Sigmoid colon (tissue), 7 donors: Measurements from ENCODE around the gene CAMTA1. TPM values are rescaled to one million over a fixed set of nuclear protein-coding genes. Genes with fewer than 3 reads are reported as not detected.

ENCODE experiments used
- DNase-seq: peaks from one replicate; pipeline ENCODE4 v3.0.0-alpha.2; 2019
- H3K27ac ChIP-seq, 4 donors: fragments of 200-600 bp; sonication (generic); one replicate each; pipeline ENCODE4 v1.5.1; 2016 to 2019; ENCODE audit warnings: mild to moderate bottlenecking in 1 of 4
- H3K27me3 ChIP-seq, 3 donors: fragments of 200-600 bp; sonication (generic); one replicate each; pipeline ENCODE4 v1.5.1; 2019; ENCODE audit warnings: mild to moderate bottlenecking in 1 of 3
- H3K36me3 ChIP-seq, 4 donors: fragments of 200-600 bp; sonication (generic); one replicate each; pipeline ENCODE4 v1.5.1; 2016 to 2019
- H3K4me1 ChIP-seq, 4 donors: fragments of 200-600 bp; sonication (generic); one replicate each; pipeline ENCODE4 v1.5.1; 2017 to 2019
- H3K4me3 ChIP-seq, 4 donors: fragments of 200-600 bp; sonication (generic); one replicate each; pipeline ENCODE4 v1.5.1; 2017 to 2019; ENCODE audit warnings: mild to moderate bottlenecking in 2 of 4, moderate library complexity in 1 of 4
- H3K9me3 ChIP-seq, 4 donors: fragments of 200-600 bp in 3 of 4; sonication (generic) in 3 of 4; one replicate each; pipeline versions ENCODE4 v1.5.1 to v1.6.1; 2013 to 2019
- CTCF ChIP-seq, 4 experiments: fragments of 450-650 bp in 3 of 4; fragments of 200-600 bp in 1 of 4; IDR thresholded peaks; one replicate each; pipeline ENCODE4 v1.5.1; 2016 to 2019; ENCODE audit warnings: antibody characterized with exemption in 4 of 4, mild to moderate bottlenecking in 3 of 4, moderate library complexity in 2 of 4
- EP300 ChIP-seq, 4 donors: sonication (generic); formaldehyde crosslinking; IDR thresholded peaks; one replicate each; pipeline ENCODE4 v1.6.1; 2017; ENCODE audit warnings: antibody characterized with exemption in 4 of 4
- POLR2A ChIP-seq, 2 donors: fragments of 450-650 bp; IDR thresholded peaks; one replicate each; pipeline ENCODE4 v1.6.1; 2016; ENCODE audit warnings: antibody characterized with exemption in 2 of 2, mild to moderate bottlenecking in 2 of 2, moderate library complexity in 2 of 2
- POLR2AphosphoS5 ChIP-seq, 4 donors: sonication (generic); formaldehyde crosslinking; IDR thresholded peaks; one replicate each; pipeline ENCODE4 v1.6.1; 2017; ENCODE audit warnings: antibody characterized with exemption in 4 of 4
- WGBS, 2 donors: extraction: QIAGEN DNeasy Blood & Tissue Kit; methylation state at CpG; one replicate each; pipeline ENCODE4 v1.1.7; 2013; 5-methylcytosine and 5-hydroxymethylcytosine counted together
- intact Hi-C: fragments of 100-400 bp; cut with DNase I; formaldehyde crosslinking; loops from one replicate; pipeline ENCODE4 v1.15.1; 2023
- polyA plus RNA-seq, 3 donors: library from polyadenylated mRNA; stranded (reverse); fragments of 200-250 nt; gene quantifications; one replicate each; pipeline ENCODE4 v1.2.3, GENCODE V29; 2013
- total RNA-seq, 4 donors: library from RNA; depleted of rRNA; stranded (reverse); fragments of >200 nt; gene quantifications; one replicate each; pipeline ENCODE4 v1.1.0, GENCODE V29; 2016
- donor health status: healthy with polysubstance abuse.
- donor health status: Bipolar disorder and iron deficiency.
- donor health status: healthy.

The CAMTA1 gene
- total and polyA plus RNA-seq, 7 donors = 97.9 to 196 (median 177) TPM

GRCh38 chr1:7208647-7209180 is 423.5 kb downstream of the CAMTA1 start:
- Histone ChIP-seq H3K4me1 (no peaks in the 10 kb centered on the region), H3K36me3 (no peaks in the 10 kb centered on the region), H3K4me3 (no peak overlapping the region), H3K27me3 (peaks cover 0 to 3% (median 0%) of the 10 kb centered on the region in 3 donors), H3K9me3 (no peaks in the 10 kb centered on the region), H3K27ac (no peak overlapping the region)
- DNase-seq = no peak
- TF ChIP-seq POLR2A (IDR thresholded peaks at IDR 0.05) (no peak), CTCF (IDR thresholded peaks at IDR 0.05) (no peak), EP300 (IDR thresholded peaks at IDR 0.05) (no peak), POLR2AphosphoS5 (IDR thresholded peaks at IDR 0.05) (no peak)
- WGBS, 2 donors = 80 to 85% methylated on average over 7 of the region's 7 CpGs
- intact Hi-C loops = no loop called here

- peaks cover 0 to 3% (median 0%) of the 10 kb centered on the region in 3 donors for H3K27me3 ChIP-seq
- intact Hi-C loops = no loop called here
- H3K4me1 ChIP-seq = no peaks in the 10 kb centered on the region
- H3K9me3 ChIP-seq = no peaks in the 10 kb centered on the region
- no peak overlapping the region for H3K4me3 ChIP-seq
- no peak overlapping the region for H3K27ac ChIP-seq
- 52 to 57% methylated on average over 3 of the region's 3 CpGs for WGBS, 2 donors
- H3K36me3 ChIP-seq = no peaks in the 10 kb centered on the region
- no peak for DNase-seq
- TF ChIP-seq POLR2AphosphoS5 (IDR thresholded peaks at IDR 0.05) (peak in 1 of 4 donors; percentile 45), EP300 (IDR thresholded peaks at IDR 0.05) (no peak)
Observed at GRCh38 chr1:7209336-7209735, 424.1 kb downstream of the CAMTA1 start.

GRCh38 chr1:7218210-7218832 is 433.1 kb downstream of the CAMTA1 start:
- peaks cover 0 to 13% (median 8%) of the 10 kb centered on the region in 4 donors for H3K4me1 ChIP-seq
- H3K9me3 ChIP-seq = peaks cover 0 to 3% (median 0%) of the 10 kb centered on the region in 4 donors
- DNase-seq = no peak
- H3K27me3 ChIP-seq = no peaks in the 10 kb centered on the region
- no peak overlapping the region for H3K27ac ChIP-seq
- intact Hi-C loops = loop anchor here (2.0 to 5.0 kb wide), 2 partner anchors 421 to 498 kb away; no protein-coding TSS in a partner anchor
- WGBS, 2 donors = 20 to 23% methylated on average over 9 of the region's 9 CpGs
- TF ChIP-seq CTCF (IDR thresholded peaks at IDR 0.05) (peak in 3 of 4 experiments; percentile 57 to 73 (median 70)), POLR2A (IDR thresholded peaks at IDR 0.05) (no peak)
- H3K4me3 ChIP-seq = no peak overlapping the region
- no peaks in the 10 kb centered on the region for H3K36me3 ChIP-seq

- Histone ChIP-seq H3K27me3 (no peaks in the 10 kb centered on the region), H3K9me3 (peaks cover 0 to 3% (median 0%) of the 10 kb centered on the region in 4 donors), H3K4me1 (peaks cover 0 to 13% (median 8%) of the 10 kb centered on the region in 4 donors), H3K4me3 (no peak overlapping the region), H3K36me3 (no peaks in the 10 kb centered on the region), H3K27ac (no peak overlapping the region)
- DNase-seq = no peak
- no peak for TF ChIP-seq POLR2A (IDR thresholded peaks at IDR 0.05)
- no peak for TF ChIP-seq EP300 (IDR thresholded peaks at IDR 0.05)
- no peak for TF ChIP-seq CTCF (IDR thresholded peaks at IDR 0.05)
- TF ChIP-seq POLR2AphosphoS5 (IDR thresholded peaks at IDR 0.05) = no peak
- intact Hi-C loops = loop anchor here (2.0 to 5.0 kb wide), 2 partner anchors 422 to 498 kb away; no protein-coding TSS in a partner anchor
- 66 to 78% methylated on average over 10 of the region's 10 CpGs for WGBS, 2 donors
Observed at GRCh38 chr1:7219031-7219430, 433.8 kb downstream of the CAMTA1 start.

- H3K4me1 ChIP-seq = peaks cover 0 to 13% (median 8%) of the 10 kb centered on the region in 4 donors
- TF ChIP-seq EP300 (IDR thresholded peaks at IDR 0.05) = peak in 1 of 4 donors; percentile 33
- TF ChIP-seq POLR2AphosphoS5 (IDR thresholded peaks at IDR 0.05) = peak in 3 of 4 donors; percentile 35 to 65 (median 62)
- TF ChIP-seq CTCF (IDR thresholded peaks at IDR 0.05) = no peak
- no peak for TF ChIP-seq POLR2A (IDR thresholded peaks at IDR 0.05)
- WGBS, 2 donors = 90 to 91% methylated on average over 10 of the region's 10 CpGs
- H3K27ac ChIP-seq = peak overlapping the region in 3 of 4 donors; percentile 18 to 72 (median 66)
- DNase-seq = no peak
- intact Hi-C loops = loop anchor here (5.0 kb wide), 1 partner anchor 427 kb away; no protein-coding TSS in a partner anchor
- no peaks in the 10 kb centered on the region for H3K36me3 ChIP-seq
- peaks cover 0 to 3% (median 0%) of the 10 kb centered on the region in 4 donors for H3K9me3 ChIP-seq
- no peak overlapping the region for H3K4me3 ChIP-seq
- H3K27me3 ChIP-seq = no peaks in the 10 kb centered on the region
Observed at GRCh38 chr1:7220007-7220406, 434.8 kb downstream of the CAMTA1 start.
